Fibroblast of the conjunctiva (primary cell): ENCODE data around the gene PCGF3.
"Not testable (repeated sequence)": the region's sequence is repeated elsewhere in the genome, so short reads cannot be mapped to it uniquely, and the experiment has no call there.

Source experiments
- DNase-seq: peaks from one replicate; pipeline ENCODE4 v3.0.0-alpha.2; 2010; ENCODE audit warnings: low read depth

Gene PCGF3

GRCh38 chr4:742742-743311 lies 37.2 kb downstream of the PCGF3 start:
- DNase-seq: no peak

- DNase-seq: no peak
Observed at GRCh38 chr4:743463-744211, 38.0 kb downstream of the PCGF3 start.

GRCh38 chr4:744212-744841 lies 38.7 kb downstream of the PCGF3 start:
- no peak for DNase-seq

GRCh38 chr4:747546-748170 lies 42.0 kb downstream of the PCGF3 start:
- no peak for DNase-seq

GRCh38 chr4:748461-748860 lies 42.8 kb downstream of the PCGF3 start:
- DNase-seq: no peak

- peak; percentile 93 for DNase-seq
Observed at GRCh38 chr4:749698-750666, 44.4 kb downstream of the PCGF3 start.

- no peak for DNase-seq
Observed at GRCh38 chr4:751676-752075, 46.0 kb downstream of the PCGF3 start.

GRCh38 chr4:752196-752861 lies 46.7 kb downstream of the PCGF3 start:
- no peak for DNase-seq

GRCh38 chr4:753186-753585 lies 47.6 kb downstream of the PCGF3 start:
- DNase-seq: not testable (repeated sequence)

GRCh38 chr4:754221-755120 lies 48.8 kb downstream of the PCGF3 start:
- DNase-seq: no peak

- no peak for DNase-seq
Observed at GRCh38 chr4:757111-757510, 51.5 kb downstream of the PCGF3 start.

- DNase-seq: not testable (repeated sequence)
Observed at GRCh38 chr4:759810-760209, 54.2 kb downstream of the PCGF3 start.

- DNase-seq: no peak
Observed at GRCh38 chr4:760616-761015, 55.0 kb downstream of the PCGF3 start.

- no peak for DNase-seq
Observed at GRCh38 chr4:761086-761485, 55.5 kb downstream of the PCGF3 start.

- DNase-seq: no peak
Observed at GRCh38 chr4:761739-762138, 56.1 kb downstream of the PCGF3 start.

GRCh38 chr4:762211-763190 lies 56.9 kb downstream of the PCGF3 start:
- DNase-seq: no peak

GRCh38 chr4:763191-763810 lies 57.7 kb downstream of the PCGF3 start:
- no peak for DNase-seq

- DNase-seq: no peak
Observed at GRCh38 chr4:763922-764321, 58.3 kb downstream of the PCGF3 start.
